HCEC 1CT (cell line): ENCODE results near the gene OCIAD2.
A peak's percentile ranks its signal among the peaks of the same experiment; 100 is the strongest.
"Not testable (repeated sequence)": the region's sequence is repeated elsewhere in the genome, so short reads cannot be mapped to it uniquely, and the experiment has no call there.

Experiments
- DNase-seq: peaks from one replicate; pipeline ENCODE4 v3.0.0-alpha.2; 2017

Gene OCIAD2

GRCh38 chr4:48905363-48906015 lies 1.1 kb downstream of the OCIAD2 start:
- peak; percentile 29 for DNase-seq

- no peak for DNase-seq
These were observed 1.9 kb downstream of the OCIAD2 start for GRCh38 chr4:48904541-48905142.

GRCh38 chr4:48904101-48904500 lies 2.5 kb downstream of the OCIAD2 start:
- DNase-seq: no peak

- peak; percentile 12 for DNase-seq
These were observed 4.3 kb downstream of the OCIAD2 start for GRCh38 chr4:48902266-48902665.

GRCh38 chr4:48901196-48901595 lies 5.4 kb downstream of the OCIAD2 start:
- no peak for DNase-seq

GRCh38 chr4:48899950-48900349 lies 6.6 kb downstream of the OCIAD2 start:
- DNase-seq: no peak

- DNase-seq: no peak
These were observed 7.2 kb downstream of the OCIAD2 start for GRCh38 chr4:48899432-48899749.

- no peak for DNase-seq
These were observed 7.7 kb downstream of the OCIAD2 start for GRCh38 chr4:48898733-48899431.

- no peak for DNase-seq
These were observed 9.7 kb downstream of the OCIAD2 start for GRCh38 chr4:48896845-48897244.

- DNase-seq: no peak
These were observed 15.4 kb downstream of the OCIAD2 start for GRCh38 chr4:48891028-48891619.

- not testable (repeated sequence) for DNase-seq
These were observed 16.8 kb downstream of the OCIAD2 start for GRCh38 chr4:48889750-48890149.

- not testable (repeated sequence) for DNase-seq
These were observed 24.9 kb downstream of the OCIAD2 start for GRCh38 chr4:48881646-48882045.

GRCh38 chr4:48879561-48880442 lies 26.8 kb downstream of the OCIAD2 start:
- DNase-seq: no peak

- no peak for DNase-seq
These were observed 28.6 kb downstream of the OCIAD2 start for GRCh38 chr4:48877827-48878535.

- not testable (repeated sequence) for DNase-seq
These were observed 41.9 kb downstream of the OCIAD2 start for GRCh38 chr4:48864696-48865095.

- no peak for DNase-seq
These were observed 42.8 kb downstream of the OCIAD2 start for GRCh38 chr4:48863728-48864127.

GRCh38 chr4:48862661-48863060 lies 43.9 kb downstream of the OCIAD2 start:
- DNase-seq: no peak

GRCh38 chr4:48862038-48862437 lies 44.5 kb downstream of the OCIAD2 start:
- DNase-seq: no peak

GRCh38 chr4:48858130-48858529 lies 48.4 kb downstream of the OCIAD2 start:
- DNase-seq: no peak

- no peak for DNase-seq
These were observed 51.6 kb downstream of the OCIAD2 start for GRCh38 chr4:48854982-48855381.

GRCh38 chr4:48854395-48854683 lies 52.2 kb downstream of the OCIAD2 start:
- no peak for DNase-seq

GRCh38 chr4:48853604-48854394 lies 52.8 kb downstream of the OCIAD2 start:
- DNase-seq: no peak
